HG02678 (cell line): Measurements from ENCODE around the gene TOR1B.
A peak's percentile ranks its signal among the peaks of the same experiment; 100 is the strongest.
"Not testable (repeated sequence)": the region's sequence is repeated elsewhere in the genome, so short reads cannot be mapped to it uniquely, and the experiment has no call there.

Source experiments
- ATAC-seq: cut with Tn5 transposase; IDR thresholded peaks from one replicate; pipeline ENCODE4 v1.9.1; 2021; ENCODE audit warnings: mild to moderate bottlenecking, moderate library complexity; ENCODE audit not compliant: unreplicated experiment

Gene TOR1B, protein sequence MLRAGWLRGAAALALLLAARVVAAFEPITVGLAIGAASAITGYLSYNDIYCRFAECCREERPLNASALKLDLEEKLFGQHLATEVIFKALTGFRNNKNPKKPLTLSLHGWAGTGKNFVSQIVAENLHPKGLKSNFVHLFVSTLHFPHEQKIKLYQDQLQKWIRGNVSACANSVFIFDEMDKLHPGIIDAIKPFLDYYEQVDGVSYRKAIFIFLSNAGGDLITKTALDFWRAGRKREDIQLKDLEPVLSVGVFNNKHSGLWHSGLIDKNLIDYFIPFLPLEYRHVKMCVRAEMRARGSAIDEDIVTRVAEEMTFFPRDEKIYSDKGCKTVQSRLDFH

DNA sequence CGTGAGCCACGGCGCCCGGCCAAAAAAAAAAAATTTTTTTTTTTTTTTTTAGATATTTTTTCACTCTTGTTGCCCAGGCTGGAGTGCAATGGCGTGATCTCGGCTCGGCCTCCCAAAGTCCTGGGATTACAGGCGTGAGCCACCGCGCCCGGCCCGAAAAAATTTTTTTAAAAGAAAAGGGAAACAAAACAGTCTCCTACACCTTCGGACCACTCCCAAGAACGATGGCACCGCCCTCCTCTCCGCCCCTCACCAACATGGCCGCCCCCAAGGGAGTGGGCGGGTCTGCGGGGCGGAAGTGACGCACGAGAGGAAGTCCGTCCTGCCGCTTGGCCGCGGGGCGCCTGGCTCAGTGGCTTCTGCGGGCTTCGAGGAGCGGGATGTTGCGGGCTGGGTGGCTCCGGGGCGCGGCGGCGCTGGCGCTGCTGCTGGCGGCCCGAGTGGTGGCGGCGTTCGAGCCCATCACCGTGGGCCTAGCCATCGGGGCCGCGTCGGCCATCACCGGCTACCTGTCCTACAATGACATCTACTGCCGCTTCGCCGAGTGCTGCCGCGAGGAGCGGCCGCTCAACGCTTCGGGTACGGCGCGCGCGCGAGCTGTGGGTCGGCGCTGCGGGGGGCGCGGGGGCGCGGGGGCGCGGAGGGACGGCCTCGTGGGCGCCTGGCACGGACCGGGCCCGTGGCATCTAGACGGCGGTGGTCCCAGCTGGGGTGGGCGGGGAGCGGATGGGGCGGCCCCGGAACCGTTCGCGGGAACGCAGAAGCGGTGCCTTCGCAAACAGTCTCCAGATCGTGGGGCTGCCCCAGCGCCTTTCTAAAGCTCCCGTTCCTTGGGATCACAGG is at the start of gene TOR1B:
Gene TOR1B (plus strand): TSS at position 352 of the 843 bp plus-strand sequence. CDS start 29 bp downstream, at position 381.
- peak; percentile 91 for ATAC-seq

DNA sequence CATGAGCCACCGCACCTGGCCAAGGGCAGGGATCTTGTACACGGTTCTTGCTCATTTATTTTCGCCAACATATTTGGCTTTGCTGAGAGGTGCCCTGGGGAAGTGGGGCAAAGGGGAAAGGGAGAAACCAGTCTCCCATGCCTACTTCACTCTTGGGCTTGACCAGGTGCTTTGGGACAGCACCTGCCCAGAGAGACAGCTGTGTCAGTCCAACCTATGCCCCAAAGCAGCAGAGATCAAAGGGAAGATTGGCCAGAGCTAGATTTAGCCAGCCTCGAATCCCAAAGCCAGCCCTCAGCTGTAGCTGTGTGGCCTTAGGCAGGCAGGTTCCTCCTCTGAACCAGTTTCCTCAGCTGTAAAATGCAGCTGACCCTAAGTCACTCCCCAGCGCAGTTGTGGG is 47.8 kb upstream of the TOR1B start:
- ATAC-seq: no peak

DNA sequence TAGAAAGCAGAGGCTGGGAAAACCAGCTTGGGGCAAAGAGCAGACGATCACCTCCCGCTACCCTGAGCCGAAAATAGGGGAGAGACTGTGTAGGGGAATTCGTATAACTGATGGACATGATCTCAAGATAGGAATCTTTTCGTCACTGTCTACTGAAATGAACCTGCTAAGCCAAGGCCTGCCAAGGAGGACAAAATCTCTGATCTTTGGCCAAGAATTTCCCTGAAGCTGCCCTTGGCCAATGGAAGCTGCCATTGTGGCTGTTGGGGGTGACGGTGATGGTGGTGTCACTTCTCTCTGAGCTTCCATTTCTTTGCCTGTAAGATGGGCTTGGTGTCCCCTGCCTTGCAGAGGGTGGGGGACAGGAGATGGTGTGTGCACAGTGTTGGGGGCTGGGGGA is 46.8 kb upstream of the TOR1B start:
- ATAC-seq: no peak

DNA sequence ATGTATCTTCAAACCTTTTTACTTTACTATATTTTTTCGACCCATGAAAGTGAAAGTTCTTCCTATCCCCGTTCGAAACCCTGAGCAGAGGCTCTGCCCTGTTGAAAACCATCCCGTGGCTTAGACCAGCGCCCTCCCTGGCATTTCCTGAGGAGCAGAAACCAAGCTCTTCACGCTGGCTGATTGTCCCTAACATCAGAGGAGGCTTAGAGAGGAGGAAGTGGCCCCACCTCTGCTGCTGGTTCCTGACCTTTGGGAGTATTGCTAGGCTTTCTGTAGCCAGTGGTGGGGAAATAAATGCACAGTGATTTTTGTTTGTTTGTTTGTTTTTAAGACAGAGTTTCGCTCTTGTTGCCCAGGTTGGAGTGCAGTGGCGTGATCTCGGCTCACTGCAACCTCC is 45.9 kb upstream of the TOR1B start:
- ATAC-seq: no peak

DNA sequence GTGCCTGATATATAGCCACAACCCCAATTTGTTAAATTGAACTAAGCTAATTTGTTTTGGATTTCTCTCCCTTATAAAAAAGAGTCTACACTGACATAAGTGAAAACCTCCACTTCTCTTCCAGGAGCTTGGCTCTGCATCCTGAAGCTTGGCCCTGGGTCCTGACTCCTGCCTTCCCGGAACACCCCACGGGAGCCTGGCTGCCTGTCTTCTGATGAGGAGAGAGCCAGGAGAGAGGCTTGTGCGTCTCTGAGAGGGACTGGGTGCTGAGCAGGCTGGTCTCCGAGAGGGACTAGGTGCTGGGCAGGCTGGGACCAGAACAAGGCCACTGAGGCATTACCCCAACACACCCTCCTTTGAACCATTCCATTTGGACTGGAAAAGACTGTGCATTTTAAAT is 43.7 kb upstream of the TOR1B start:
- ATAC-seq: no peak

DNA sequence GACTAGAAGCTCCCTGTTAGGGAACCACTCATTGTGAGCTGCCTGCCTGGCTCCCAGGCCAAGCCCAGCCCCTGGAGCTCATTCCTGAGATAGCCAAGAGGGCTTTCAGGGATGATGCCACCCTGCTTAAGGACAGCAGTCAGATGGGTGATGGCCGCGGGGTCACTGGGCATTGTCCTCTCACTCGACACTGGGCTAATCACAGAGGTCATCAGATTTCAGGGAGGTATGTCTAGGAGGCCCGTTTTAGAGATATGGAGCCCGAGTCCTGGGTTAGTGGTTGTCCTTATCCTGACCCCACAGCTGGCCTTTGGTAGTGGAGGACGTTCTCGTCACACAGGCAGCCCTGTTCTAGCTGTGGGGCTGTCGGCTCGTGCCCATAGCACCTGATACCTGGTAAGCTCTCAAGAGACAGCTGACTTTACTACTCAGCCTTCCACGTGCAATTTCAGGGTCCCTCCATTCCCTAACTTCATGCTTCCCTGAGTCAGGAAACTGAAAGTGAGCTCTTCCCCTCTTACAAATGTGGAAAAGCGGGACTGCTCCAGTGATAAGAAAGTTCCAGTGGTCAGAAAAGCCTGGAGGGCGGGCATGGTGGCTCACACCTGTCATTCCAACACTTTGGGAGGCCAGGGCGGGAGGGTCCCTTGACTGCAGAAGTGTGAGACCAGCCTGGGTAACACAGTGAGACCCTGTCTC is 43.0 kb upstream of the TOR1B start:
- no peak for ATAC-seq

DNA sequence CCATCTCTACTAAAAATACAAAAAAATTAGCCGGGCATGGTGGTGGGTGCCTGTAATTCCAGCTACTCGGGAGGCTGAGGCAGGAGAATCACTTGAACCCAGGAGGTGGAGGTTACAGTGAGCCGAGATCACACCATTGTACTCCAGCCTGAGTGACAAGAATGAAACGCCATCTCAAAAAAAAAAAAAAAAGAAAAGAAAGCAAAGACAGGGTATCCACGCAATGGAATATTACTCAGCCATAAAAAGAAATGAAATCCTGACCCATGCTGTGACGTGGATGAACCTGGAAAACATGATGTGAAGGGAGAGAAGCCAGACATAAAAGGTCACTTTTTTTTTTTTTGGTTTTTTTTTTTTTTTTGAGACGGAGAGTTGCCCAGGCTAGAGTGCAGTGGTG is 42.2 kb upstream of the TOR1B start:
- ATAC-seq: not testable (repeated sequence)

DNA sequence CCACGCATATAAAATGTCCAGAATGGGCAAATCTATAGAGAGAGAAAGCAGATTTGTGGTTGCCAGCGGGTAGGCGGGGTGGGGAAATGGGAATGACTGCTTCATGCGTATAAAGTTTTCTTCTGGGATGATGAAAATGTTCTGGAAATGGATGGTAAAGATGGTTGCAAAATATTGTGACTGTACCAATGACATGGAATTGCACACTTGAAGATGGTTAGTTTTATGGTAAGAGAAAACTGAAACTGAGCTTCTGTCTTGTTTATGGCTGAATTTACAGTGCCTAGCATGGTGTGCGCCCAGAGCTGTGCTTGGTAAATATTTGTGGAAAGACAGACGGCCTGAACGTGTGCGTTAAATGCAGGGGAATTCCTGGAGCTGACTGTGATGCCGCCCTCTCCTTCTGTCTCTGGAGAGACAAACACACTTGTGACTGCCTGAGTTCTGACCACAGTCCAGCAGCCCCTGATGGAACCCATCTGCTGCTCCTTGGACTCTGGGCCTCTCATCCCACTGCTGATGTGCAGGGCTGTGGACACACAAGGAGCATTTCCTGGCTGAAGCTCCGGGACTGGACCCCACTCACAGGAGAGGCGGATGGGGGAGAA is 41.6 kb upstream of the TOR1B start:
- ATAC-seq: no peak

DNA sequence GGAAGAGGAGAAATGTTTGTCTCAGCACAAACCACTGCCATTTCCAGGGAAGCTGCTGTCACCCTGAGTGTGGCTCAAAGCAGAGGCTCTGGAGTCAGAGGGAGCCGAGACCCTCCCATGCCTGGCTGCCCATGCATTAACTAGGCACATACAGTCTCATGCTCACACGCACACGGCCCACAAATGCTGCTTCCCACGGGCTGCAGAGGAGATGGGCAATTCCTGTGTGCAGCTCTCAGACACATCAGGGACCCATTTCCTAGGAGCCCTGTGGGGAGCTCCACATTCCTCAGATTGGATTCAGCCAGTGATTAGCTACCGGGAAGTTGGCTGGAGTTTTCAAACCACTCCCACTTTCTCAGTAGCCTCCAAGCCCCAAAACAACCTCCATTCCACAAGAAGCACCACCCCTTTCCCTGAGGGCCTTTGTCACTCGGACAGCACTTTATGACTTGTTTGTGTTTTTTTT is 41.0 kb upstream of the TOR1B start:
- ATAC-seq: no peak

DNA sequence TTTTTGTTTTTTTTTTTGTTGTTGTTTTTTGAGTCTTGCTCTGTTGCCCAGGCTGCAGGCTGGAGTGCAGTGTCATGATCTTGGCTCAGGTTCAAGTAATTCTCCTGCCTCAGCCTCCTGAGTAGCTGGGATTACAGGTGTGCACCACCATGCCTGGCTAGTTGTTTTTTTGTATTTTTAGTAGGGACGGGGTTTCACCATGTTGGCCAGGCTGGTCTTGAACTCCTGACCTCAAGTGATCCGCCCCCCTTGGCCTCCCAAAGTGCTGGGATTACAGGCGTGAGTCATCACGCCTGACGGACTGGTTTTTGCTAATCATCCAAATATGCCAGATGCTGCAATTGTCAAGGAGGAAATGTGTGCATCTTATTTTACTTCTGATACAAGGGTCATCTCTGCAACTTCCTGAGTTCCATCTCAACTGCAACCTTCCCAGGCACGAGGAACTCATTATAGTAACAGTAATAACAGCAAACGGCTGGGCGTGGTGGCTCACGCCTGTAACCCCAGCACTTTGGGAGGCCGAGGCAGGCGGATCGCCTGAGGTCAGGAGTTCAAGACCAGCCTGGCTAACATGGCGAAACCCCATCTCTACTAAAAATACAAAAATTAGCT is 40.5 kb upstream of the TOR1B start:
- not testable (repeated sequence) for ATAC-seq

DNA sequence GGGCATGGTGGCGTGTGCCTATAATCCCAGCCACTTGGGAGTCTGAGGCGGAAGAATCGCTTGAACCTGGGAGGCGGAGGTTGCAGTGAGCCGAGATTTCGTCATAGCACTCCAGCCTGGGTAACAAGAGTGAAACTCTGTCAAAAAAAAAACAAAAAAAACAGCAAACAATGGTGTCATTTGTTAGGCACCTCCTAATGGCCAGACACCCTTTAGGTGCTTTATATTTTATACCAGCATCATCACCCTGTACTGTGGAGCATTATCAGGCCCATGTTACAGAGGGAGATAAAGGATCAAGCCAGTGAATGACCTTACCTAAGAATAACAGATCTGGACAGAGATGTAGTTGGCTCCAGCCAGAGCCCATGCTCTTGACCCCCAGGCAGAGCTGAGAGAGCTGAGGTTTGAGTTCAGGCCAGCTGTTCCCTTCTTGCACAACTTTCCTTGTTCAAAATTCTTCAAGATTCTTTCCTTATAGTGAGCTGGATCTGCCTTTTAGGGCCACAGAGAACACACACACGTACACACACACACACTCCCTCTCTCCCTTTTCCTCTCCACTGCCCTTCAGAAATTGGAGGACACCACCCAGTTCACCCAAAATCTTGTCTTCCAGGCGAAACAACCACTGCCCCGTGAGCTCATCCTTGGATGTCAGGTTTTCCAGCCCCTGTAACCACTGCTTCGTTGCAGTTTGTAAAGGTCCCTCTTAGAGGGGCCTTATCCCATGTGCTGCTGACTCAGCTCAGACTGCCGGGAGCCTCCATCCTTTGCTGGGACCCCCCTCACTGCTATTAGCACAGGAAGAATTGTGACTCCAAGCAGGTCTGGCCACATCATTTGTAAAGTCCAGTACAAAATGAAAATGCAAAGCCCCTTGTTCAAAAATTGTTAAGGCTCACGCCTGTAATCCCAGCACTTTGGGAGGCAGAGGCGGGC is 39.7 kb upstream of the TOR1B start:
- ATAC-seq: no peak

DNA sequence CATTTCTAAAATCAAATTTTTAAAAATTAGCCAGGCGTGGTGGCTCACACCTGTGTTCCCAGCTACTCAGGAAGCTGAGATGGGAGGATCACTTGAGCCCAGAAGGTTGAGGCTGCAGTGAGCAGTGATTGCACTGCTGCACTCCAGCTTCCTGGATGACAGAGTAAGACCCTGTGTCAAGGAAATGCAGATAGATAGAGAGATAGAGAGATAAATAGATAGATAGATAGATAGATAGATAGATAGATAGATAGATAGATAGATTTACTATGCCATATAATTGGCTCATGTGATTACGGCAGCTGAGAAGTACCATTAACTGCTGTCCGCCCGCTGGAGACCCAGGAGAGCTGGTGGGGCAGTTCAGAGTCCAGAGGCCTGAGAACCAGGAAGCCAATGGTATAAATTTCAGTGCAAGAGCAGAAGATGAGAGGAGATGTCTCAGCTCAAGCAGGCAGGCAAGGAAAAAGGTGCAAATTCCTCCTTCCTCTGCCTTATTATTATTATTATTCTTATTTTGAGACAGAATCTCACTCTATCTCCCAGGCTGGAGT is 37.1 kb upstream of the TOR1B start:
- ATAC-seq: no peak

DNA sequence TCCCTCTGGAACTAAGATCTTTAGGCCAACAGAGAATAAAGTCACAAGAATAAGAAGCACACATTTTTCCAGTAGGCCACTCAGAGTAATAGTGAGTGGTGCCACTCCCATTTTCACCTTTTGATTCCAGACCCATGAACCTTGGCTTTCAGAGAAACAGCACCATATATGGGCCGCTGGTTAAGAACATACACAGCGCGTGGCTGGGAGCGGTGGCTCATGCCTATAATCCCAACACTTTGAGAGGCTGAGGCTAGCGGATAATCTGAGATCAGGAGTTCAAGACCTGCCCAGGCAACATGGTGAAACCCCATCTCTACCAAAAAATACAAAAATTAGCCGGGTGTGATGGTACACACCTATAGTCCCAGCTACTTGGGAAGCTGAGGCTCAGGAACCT is 34.5 kb upstream of the TOR1B start:
- ATAC-seq: no peak

DNA sequence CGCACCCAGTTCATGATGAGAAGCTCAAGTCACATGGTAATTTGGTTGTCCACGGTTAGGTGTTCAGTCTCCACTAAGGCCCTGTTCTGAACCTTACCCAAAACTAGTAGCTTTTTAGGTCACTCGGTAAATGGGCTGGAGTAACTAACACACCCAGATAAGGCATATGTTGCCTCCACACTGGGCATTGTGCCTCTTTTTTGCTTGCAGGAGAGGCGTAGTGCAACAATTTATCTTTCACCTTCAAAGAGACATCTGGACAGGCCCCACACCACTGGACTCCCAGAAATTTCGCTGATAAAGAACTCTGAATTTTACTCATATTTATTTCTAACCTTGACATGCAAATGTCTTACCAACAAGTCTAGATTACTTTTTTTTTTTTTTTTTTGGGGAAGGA is 33.3 kb upstream of the TOR1B start:
- no peak for ATAC-seq

DNA sequence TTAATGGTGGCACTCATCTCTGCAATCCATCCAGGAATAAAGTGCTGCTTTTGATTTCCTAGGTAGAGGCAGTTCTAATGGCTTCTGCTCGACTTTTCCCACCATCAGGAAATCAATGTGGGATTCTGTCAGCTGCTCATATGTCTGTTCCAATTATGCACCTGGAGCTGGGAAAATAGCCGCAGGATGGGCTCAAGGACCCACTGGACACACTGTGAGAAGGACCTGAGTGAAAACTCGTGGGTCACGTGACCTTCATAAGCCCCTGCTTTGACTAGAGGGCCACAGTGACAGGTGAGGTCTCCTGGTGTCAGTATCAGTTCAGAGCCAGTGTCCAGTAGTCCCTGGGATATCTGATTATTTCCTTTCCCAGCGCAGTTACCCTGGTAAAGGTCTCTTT is 32.2 kb upstream of the TOR1B start:
- ATAC-seq: no peak

DNA sequence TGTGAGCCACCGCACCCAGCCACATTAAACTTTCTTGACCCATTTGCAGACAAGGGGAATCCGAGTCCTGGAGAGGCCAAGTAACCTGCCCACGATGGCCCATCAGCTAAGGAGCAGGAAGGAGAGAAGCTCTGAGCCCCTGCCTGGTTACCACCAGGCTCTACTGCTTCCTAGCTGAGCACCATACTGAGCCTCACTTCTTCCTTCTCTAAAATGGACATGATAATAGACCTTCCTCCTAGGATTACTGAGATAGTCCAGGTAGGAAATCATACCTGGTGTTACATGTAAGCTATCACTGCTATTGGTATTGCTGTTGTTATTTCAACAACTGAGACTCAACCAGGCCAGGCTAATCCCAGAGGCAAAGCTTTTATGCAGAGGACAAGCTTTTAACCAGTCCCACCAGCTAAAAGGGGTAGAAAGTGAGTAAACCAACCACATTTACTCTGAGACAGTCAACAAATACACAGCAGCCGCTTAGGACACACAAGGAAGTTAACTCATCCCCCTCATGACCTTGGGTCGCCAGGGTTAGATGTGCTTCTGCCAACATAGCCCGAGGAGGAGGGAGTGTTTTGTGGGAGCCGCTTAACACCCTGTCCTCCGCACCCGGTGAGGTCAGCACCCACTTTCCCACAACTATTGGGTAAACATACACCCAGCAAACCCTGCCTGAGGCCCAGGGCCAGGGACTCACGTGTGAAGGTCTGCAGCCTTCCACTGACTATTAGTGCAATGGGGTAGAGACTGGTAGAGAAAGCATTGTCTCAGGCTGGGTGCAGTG is 29.5 kb upstream of the TOR1B start:
- no peak for ATAC-seq

DNA sequence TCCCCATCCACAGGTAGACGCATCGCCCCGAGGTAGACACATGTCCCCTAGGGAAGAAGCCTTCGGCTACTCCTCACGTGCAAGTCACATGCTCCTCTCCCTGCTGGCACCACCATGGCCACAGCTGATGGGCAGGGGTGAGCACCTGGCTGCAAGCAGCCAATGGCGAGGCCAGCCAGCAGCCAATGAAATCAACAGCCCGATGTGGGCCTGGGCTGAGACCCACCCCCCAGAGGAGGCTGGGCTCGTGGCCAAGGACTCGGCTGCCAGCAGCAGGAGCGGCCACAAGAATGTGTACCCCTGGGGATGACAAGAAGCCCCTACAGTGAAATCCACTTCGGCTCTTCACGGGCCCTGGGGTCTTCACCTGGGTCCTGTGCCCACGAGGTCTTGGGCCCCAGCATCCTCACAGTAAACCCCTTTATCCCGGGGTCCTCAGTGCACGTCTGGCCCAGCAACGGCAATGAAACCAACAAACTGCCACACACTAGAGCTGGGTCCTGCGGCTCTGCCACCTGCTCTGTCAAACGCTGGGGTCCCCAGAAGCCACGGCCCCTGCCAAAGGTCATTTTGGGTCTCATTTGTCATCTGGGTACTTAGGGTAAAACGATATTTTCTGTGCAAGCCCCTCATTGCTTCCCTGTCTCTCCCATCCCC is 28.1 kb upstream of the TOR1B start:
- no peak for ATAC-seq

DNA sequence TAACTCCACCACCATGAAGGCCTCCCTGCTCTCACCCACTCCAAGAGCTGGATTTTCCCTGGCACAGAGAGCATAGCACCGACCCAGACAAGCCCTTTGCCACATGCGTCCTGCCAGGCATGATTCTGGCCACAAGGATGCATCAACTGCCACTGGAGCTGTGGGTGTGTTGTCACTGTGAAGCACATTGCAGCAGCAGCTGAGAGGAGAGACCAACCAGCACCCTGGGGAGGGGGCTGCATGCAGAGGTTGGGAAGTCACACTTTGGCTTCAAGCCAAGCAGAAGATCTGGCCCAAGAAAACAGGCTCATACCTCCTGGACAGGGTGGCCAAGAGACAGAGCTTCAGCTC is 27.6 kb upstream of the TOR1B start:
- no peak for ATAC-seq
